Left ventricle myocardium inferior (tissue), 1 donor: Measurements from ENCODE around the gene PDE5A. TPM values are rescaled to one million over a fixed set of nuclear protein-coding genes. Genes with fewer than 3 reads are reported as not detected.

Experiments used
- DNase-seq: peaks from one replicate; pipeline ENCODE4 v3.0.0-alpha.2; 2020
- H3K27ac ChIP-seq: fragments of 200-600 bp; replicated peaks from 2 replicates; pipeline ENCODE4 v1.8.0; 2021
- H3K27me3 ChIP-seq: fragments of 200-600 bp; 2 replicates; pipeline ENCODE4 v1.8.0; 2021; ENCODE audit warnings: low read depth
- H3K36me3 ChIP-seq: fragments of 200-600 bp; 2 replicates; pipeline ENCODE4 v1.8.0; 2021
- H3K4me1 ChIP-seq: fragments of 200-600 bp; 2 replicates; pipeline ENCODE4 v1.8.0; 2021
- H3K4me3 ChIP-seq: fragments of 200-600 bp; 2 replicates; pipeline ENCODE4 v1.8.0; 2021; ENCODE audit warnings: mild to moderate bottlenecking, moderate library complexity
- H3K9me3 ChIP-seq: fragments of 200-600 bp; replicated peaks from 2 replicates; pipeline ENCODE4 v1.8.0; 2021
- intact Hi-C: fragments of 100-400 bp; cut with micrococcal nuclease; formaldehyde crosslinking; loops from one replicate; pipeline ENCODE4 v1.11.0; 2022
- total RNA-seq: library from RNA; stranded (reverse); fragmentation: NEBNext Ultra II Directional; extraction: Animal tissue kit (Norgen Biotek cat#: 25700); gene quantifications from one replicate; pipeline ENCODE4 v1.2.1, GENCODE V29; 2021
- TF ChIP-seq, protein P1 (sequence below): fragments of 200-600 bp; IDR thresholded peaks from 2 replicates; pipeline ENCODE4 v1.8.0; 2021; ENCODE audit warnings: antibody characterized with exemption, mild to moderate bottlenecking, borderline replicate concordance
- donor health status: DM: no; HTN: yes; CAD: no; lungs with severe emphysema.

Gene PDE5A
- total RNA-seq, 1 donor from 2014 or later: 8.2 TPM

DNA sequence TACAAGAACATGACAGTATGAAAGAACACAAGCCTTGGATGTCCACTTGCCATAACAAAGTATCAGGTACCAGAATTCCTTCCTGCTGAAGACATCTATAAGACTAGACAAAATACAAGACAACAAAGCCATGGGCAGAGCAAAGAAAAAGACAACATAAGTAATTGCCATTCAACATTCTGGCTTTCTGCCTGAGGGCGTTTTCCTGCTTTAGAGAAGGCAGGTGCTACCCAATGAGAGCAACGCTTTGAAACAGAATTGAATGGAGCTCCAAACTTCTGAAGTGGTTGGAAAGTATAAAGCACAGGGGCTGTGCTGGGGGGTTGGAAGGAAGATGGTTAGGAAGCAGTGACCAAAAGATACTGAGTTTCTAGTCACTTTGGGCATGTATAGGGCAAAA, 30.1 kb downstream of the PDE5A start:
- no peaks in the 10 kb centered on the region for H3K27me3 ChIP-seq
- H3K27ac ChIP-seq: no peak overlapping the region
- H3K9me3 ChIP-seq: peaks cover 14% of the 10 kb centered on the region
- no peak for DNase-seq
- TF ChIP-seq, protein P1, sequence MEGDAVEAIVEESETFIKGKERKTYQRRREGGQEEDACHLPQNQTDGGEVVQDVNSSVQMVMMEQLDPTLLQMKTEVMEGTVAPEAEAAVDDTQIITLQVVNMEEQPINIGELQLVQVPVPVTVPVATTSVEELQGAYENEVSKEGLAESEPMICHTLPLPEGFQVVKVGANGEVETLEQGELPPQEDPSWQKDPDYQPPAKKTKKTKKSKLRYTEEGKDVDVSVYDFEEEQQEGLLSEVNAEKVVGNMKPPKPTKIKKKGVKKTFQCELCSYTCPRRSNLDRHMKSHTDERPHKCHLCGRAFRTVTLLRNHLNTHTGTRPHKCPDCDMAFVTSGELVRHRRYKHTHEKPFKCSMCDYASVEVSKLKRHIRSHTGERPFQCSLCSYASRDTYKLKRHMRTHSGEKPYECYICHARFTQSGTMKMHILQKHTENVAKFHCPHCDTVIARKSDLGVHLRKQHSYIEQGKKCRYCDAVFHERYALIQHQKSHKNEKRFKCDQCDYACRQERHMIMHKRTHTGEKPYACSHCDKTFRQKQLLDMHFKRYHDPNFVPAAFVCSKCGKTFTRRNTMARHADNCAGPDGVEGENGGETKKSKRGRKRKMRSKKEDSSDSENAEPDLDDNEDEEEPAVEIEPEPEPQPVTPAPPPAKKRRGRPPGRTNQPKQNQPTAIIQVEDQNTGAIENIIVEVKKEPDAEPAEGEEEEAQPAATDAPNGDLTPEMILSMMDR: no peak
- no peak overlapping the region for H3K4me3 ChIP-seq
- no peaks in the 10 kb centered on the region for H3K36me3 ChIP-seq
- intact Hi-C loops: no loop called here
- no peaks in the 10 kb centered on the region for H3K4me1 ChIP-seq

DNA sequence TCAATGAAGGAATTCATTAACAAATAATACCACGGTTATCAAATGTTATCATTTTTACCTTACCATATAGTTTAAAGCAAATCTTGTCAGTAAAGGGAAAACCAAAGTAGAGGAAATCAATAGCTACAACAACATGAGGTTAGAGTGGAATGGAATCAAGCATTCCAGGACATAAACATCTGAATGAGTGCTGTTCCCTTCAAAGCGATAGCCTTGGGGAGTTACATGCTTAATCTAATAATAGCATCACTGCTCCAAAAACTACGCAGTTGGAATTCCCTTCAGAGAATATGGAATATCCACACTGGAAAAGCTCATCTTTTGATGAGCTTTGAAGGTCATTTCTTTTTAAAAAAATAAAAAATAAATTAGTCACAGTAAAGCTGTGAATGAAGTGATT, 31.2 kb downstream of the PDE5A start:
- TF ChIP-seq, protein P1: no peak
- Histone ChIP-seq H3K4me1 (no peaks in the 10 kb centered on the region), H3K4me3 (no peak overlapping the region), H3K27ac (no peak overlapping the region), H3K36me3 (no peaks in the 10 kb centered on the region), H3K27me3 (no peaks in the 10 kb centered on the region), H3K9me3 (peaks cover 14% of the 10 kb centered on the region)
- intact Hi-C loops: no loop called here
- no peak for DNase-seq

DNA sequence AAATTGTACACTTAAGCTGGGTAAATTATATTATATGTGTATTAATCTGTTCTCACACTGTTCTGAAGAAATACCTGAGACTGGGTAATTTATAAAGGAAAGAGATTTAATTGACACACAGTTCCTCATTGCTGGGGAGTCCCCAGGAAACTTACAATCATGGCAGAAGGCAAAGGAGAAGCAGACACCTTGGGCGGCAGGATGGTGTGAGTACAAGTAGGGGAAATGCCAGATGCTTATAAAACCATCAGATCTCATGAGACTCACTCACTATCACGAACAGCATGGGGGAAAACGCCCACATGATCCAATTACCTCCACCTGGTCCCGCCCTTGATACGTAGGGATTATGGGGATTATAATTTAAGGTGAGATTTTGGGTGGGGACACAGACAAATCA, 34.9 kb downstream of the PDE5A start:
- no peaks in the 10 kb centered on the region for H3K36me3 ChIP-seq

GRCh38 chr4:119592830-119593229, 35.8 kb downstream of the PDE5A start:
- no peak for DNase-seq
- Histone ChIP-seq H3K27me3 (no peaks in the 10 kb centered on the region), H3K9me3 (no peaks in the 10 kb centered on the region), H3K4me1 (peaks cover 16% of the 10 kb centered on the region), H3K27ac (no peak overlapping the region), H3K36me3 (no peaks in the 10 kb centered on the region), H3K4me3 (no peak overlapping the region)
- intact Hi-C loops: no loop called here
- TF ChIP-seq, protein P1: no peak

More for the DNA sequence above, 34.9 kb downstream of the PDE5A start:
- Histone ChIP-seq H3K27me3 (no peaks in the 10 kb centered on the region), H3K4me1 (peaks cover 16% of the 10 kb centered on the region), H3K27ac (no peak overlapping the region), H3K4me3 (no peak overlapping the region), H3K9me3 (peaks cover 2% of the 10 kb centered on the region)
- DNase-seq: no peak
- TF ChIP-seq, protein P1: no peak
- intact Hi-C loops: no loop called here

GRCh38 chr4:119589165-119589564, 39.4 kb downstream of the PDE5A start:
- intact Hi-C loops: no loop called here
- TF ChIP-seq, protein P1: no peak
- H3K9me3 ChIP-seq: no peaks in the 10 kb centered on the region
- H3K36me3 ChIP-seq: no peaks in the 10 kb centered on the region
- no peak overlapping the region for H3K4me3 ChIP-seq
- H3K4me1 ChIP-seq: peaks cover 16% of the 10 kb centered on the region
- H3K27me3 ChIP-seq: no peaks in the 10 kb centered on the region
- DNase-seq: no peak
- no peak overlapping the region for H3K27ac ChIP-seq

- intact Hi-C loops: no loop called here
- TF ChIP-seq, protein P1: no peak
- no peaks in the 10 kb centered on the region for H3K27me3 ChIP-seq
- no peak for DNase-seq
- H3K4me1 ChIP-seq: peaks cover 16% of the 10 kb centered on the region
- no peak overlapping the region for H3K27ac ChIP-seq
- no peak overlapping the region for H3K4me3 ChIP-seq
- peaks cover 7% of the 10 kb centered on the region for H3K36me3 ChIP-seq
- H3K9me3 ChIP-seq: peaks cover 5% of the 10 kb centered on the region
Observed at GRCh38 chr4:119587796-119588195, 40.8 kb downstream of the PDE5A start.
